H1 (cell line): ENCODE data around the gene DEAF1. TPM values are rescaled to one million over a fixed set of nuclear protein-coding genes. Genes with fewer than 3 reads are reported as not detected.

ENCODE experiments used
- CTCF ChIA-PET: fragments of 300-600 bp; sonication (Branson Sonifier 250); formaldehyde crosslinking; loops from one replicate; lab custom pipeline; 2021; ENCODE audit not compliant: partially characterized antibody; lab: Charles Lee
- POLR2A ChIA-PET: fragments of 300-600 bp; sonication (Branson Sonifier 250); formaldehyde crosslinking; loops from one replicate; lab custom pipeline; 2021; ENCODE audit warnings: inconsistent platforms; ENCODE audit not compliant: partially characterized antibody; lab: Charles Lee
- DNase-seq, 2 experiments: peaks; one replicate each; pipeline versions ENCODE4 v3.0.0 to v3.0.0-alpha.2; 2010 to 2022; ENCODE audit warnings: low spot score in 2 of 2, low read depth in 1 of 2, mixed read lengths in 1 of 2
- FAIRE-seq: peaks from 2 replicates; lab custom pipeline; 2011; peaks lifted over from hg19 to GRCh38; lab: Jason Lieb, UNC
- H2AFZ ChIP-seq: 2 replicates; pipeline ENCODE4 v1.8.1; 2012; ENCODE audit warnings: low read length, inconsistent platforms
- H2AK5ac ChIP-seq: 2 replicates; pipeline ENCODE4 v1.6.1; 2013; ENCODE audit warnings: low read depth, low read length
- H2BK120ac ChIP-seq: replicated peaks from 2 replicates; pipeline ENCODE3; 2013; ENCODE audit warnings: low read depth, low read length, inconsistent platforms
- H2BK12ac ChIP-seq: 2 replicates; pipeline ENCODE4 v1.6.1; 2013; ENCODE audit warnings: low read depth, low read length
- H2BK15ac ChIP-seq: 2 replicates; pipeline ENCODE4 v1.6.1; 2013; ENCODE audit warnings: low read length
- H2BK20ac ChIP-seq: 2 replicates; pipeline ENCODE4 v1.6.1; 2013; ENCODE audit warnings: low read length
- H2BK5ac ChIP-seq: 2 replicates; pipeline ENCODE4 v1.6.1; 2013; ENCODE audit warnings: low read depth, low read length
- H3K14ac ChIP-seq: 2 replicates; pipeline ENCODE4 v1.6.1; 2013; ENCODE audit warnings: inconsistent platforms; ENCODE audit not compliant: insufficient read length
- H3K18ac ChIP-seq: 2 replicates; pipeline ENCODE4 v1.6.1; 2013; ENCODE audit warnings: low read length; ENCODE audit errors: extremely low read depth
- H3K23ac ChIP-seq: 2 replicates; pipeline ENCODE4 v1.6.1; 2013; ENCODE audit warnings: inconsistent platforms; ENCODE audit not compliant: insufficient read length
- H3K23me2 ChIP-seq: 2 replicates; pipeline ENCODE4 v1.6.1; 2013; ENCODE audit warnings: low read depth, low read length
- H3K27ac ChIP-seq: 2 replicates; pipeline ENCODE4 v1.6.1; 2011; ENCODE audit warnings: low read depth, low read length, inconsistent platforms
- H3K27me3 ChIP-seq, 4 experiments: replicated peaks in 1 of 4; 1 replicate in 1 of 4; 2 replicates in 3 of 4; pipeline versions ENCODE4 v1.6.1 to v1.8.1; 2011 to 2013; ENCODE audit warnings: low read length in 3 of 4, mild to moderate bottlenecking in 3 of 4, inconsistent platforms in 2 of 4, mixed read lengths in 2 of 4, moderate library complexity in 1 of 4; ENCODE audit not compliant: control insufficient read depth in 3 of 4, insufficient read depth in 3 of 4; ENCODE audit errors: extremely low read depth in 1 of 4
- H3K36me3 ChIP-seq, 4 experiments: 2 replicates each; pipeline versions ENCODE4 v1.6.1 to v1.8.1; 2011 to 2013; ENCODE audit warnings: mild to moderate bottlenecking in 4 of 4, low read length in 3 of 4, moderate library complexity in 2 of 4, control low read depth in 1 of 4, inconsistent platforms in 1 of 4; ENCODE audit not compliant: insufficient read depth in 4 of 4, control insufficient read depth in 2 of 4
- H3K4ac ChIP-seq: replicated peaks from 2 replicates; pipeline ENCODE3; 2013; ENCODE audit warnings: low read length, low read depth, mixed read lengths, inconsistent platforms; ENCODE audit not compliant: insufficient read length
- H3K4me1 ChIP-seq, 4 experiments: replicated peaks in 1 of 4; 1 replicate in 1 of 4; 2 replicates in 3 of 4; pipeline versions ENCODE4 v1.6.1 to v1.8.1; 2011 to 2013; ENCODE audit warnings: low read length in 3 of 4, inconsistent platforms in 2 of 4, mixed read lengths in 1 of 4; ENCODE audit not compliant: insufficient read depth in 4 of 4, control insufficient read depth in 3 of 4
- H3K4me2 ChIP-seq, 2 experiments: 2 replicates each; pipeline versions ENCODE4 v1.6.1 to v1.8.1; 2011 to 2013; ENCODE audit warnings: low read depth in 2 of 2, low read length in 2 of 2, control low read depth in 1 of 2, inconsistent platforms in 1 of 2, mild to moderate bottlenecking in 1 of 2; ENCODE audit not compliant: insufficient read depth in 1 of 2
- H3K4me3 ChIP-seq, 4 experiments: fragments of 200-600, 300-600 bp in 1 of 4; sonication (generic), shearing (Covaris generic), sonication (Bioruptor Twin) in 1 of 4; 2 replicates each; pipeline versions ENCODE4 v1.5.1 to v1.8.1; 2011 to 2016; ENCODE audit warnings: low read length in 4 of 4, low read depth in 3 of 4, control low read depth in 2 of 4, inconsistent platforms in 2 of 4, mild to moderate bottlenecking in 2 of 4, mixed read lengths in 1 of 4, moderate library complexity in 1 of 4; ENCODE audit not compliant: insufficient read depth in 2 of 4; ENCODE audit errors: extremely low read depth in 1 of 4
- H3K56ac ChIP-seq: replicated peaks from 2 replicates; pipeline ENCODE3; 2013; ENCODE audit warnings: low read depth, mild to moderate bottlenecking, mixed read lengths, low read length, inconsistent platforms; ENCODE audit not compliant: insufficient read length
- H3K79me1 ChIP-seq: 2 replicates; pipeline ENCODE4 v1.6.1; 2013; ENCODE audit warnings: low read depth, low read length, control low read depth
- H3K79me2 ChIP-seq, 2 experiments: 2 replicates each; pipeline versions ENCODE4 v1.6.1 to v1.8.1; 2012 to 2013; ENCODE audit warnings: low read length in 2 of 2, mild to moderate bottlenecking in 2 of 2, inconsistent platforms in 1 of 2; ENCODE audit not compliant: insufficient read depth in 2 of 2, control insufficient read depth in 1 of 2
- H3K9ac ChIP-seq, 4 experiments: replicated peaks in 1 of 4; 1 replicate in 1 of 4; 2 replicates in 3 of 4; pipeline versions ENCODE4 v1.6.1 to v1.8.1; 2011 to 2013; ENCODE audit warnings: low read depth in 3 of 4, low read length in 3 of 4, control low read depth in 2 of 4, mild to moderate bottlenecking in 2 of 4, moderate library complexity in 2 of 4, inconsistent platforms in 1 of 4; ENCODE audit errors: extremely low read depth in 1 of 4
- H3K9me3 ChIP-seq, 2 experiments: 2 replicates each; pipeline versions ENCODE4 v1.6.1 to v1.8.1; 2012 to 2013; ENCODE audit warnings: mild to moderate bottlenecking in 2 of 2, moderate library complexity in 2 of 2, control low read depth in 1 of 2, inconsistent platforms in 1 of 2, low read depth in 1 of 2, low read length in 1 of 2, mixed read lengths in 1 of 2; ENCODE audit not compliant: insufficient read depth in 2 of 2
- H4K20me1 ChIP-seq, 2 experiments: replicated peaks in 1 of 2; 2 replicates each; pipeline versions ENCODE3 to v1.8.1; 2011 to 2013; ENCODE audit warnings: inconsistent platforms in 2 of 2, low read length in 2 of 2, mild to moderate bottlenecking in 1 of 2; ENCODE audit not compliant: insufficient read depth in 2 of 2, control insufficient read depth in 1 of 2
- H4K5ac ChIP-seq: 2 replicates; pipeline ENCODE4 v1.6.1; 2013; ENCODE audit warnings: low read length, low read depth, mixed read lengths, inconsistent platforms; ENCODE audit not compliant: insufficient read length
- H4K8ac ChIP-seq: 2 replicates; pipeline ENCODE4 v1.8.0; 2013; ENCODE audit warnings: mild to moderate bottlenecking, moderate library complexity, low read length, inconsistent platforms; ENCODE audit not compliant: insufficient read depth; ENCODE audit errors: extremely low read depth
- H4K91ac ChIP-seq: replicated peaks from 2 replicates; pipeline ENCODE3; 2013; ENCODE audit warnings: low read length, mixed read lengths, inconsistent platforms; ENCODE audit not compliant: insufficient read length
- ASH2L ChIP-seq: fragments of 200-600, 300-600 bp; sonication (generic); IDR thresholded peaks from one replicate; pipeline ENCODE4 v1.7.1; 2017; ENCODE audit warnings: low read length
- ATF3 ChIP-seq: IDR thresholded peaks from 2 replicates; pipeline ENCODE4 v1.6.1; 2011; ENCODE audit warnings: low read depth, mild to moderate bottlenecking, low read length; ENCODE audit not compliant: insufficient read depth
- BCL11A ChIP-seq, 2 experiments: IDR thresholded peaks; one replicate each; pipeline ENCODE4 v1.6.1; 2011; ENCODE audit warnings: low read depth in 2 of 2, low read length in 2 of 2, mild to moderate bottlenecking in 2 of 2
- BRCA1 ChIP-seq: IDR thresholded peaks from 2 replicates; pipeline ENCODE4 v1.6.1; 2012; ENCODE audit warnings: low read depth, low read length, improper control_type of control experiment
- CBX5 ChIP-seq: fragments of 300-800, 300-1000 bp; sonication (generic); IDR thresholded peaks from 2 replicates; pipeline ENCODE4 v1.7.1; 2016; ENCODE audit warnings: antibody characterized with exemption, low read length, low read depth
- CTBP2 ChIP-seq: IDR thresholded peaks from 2 replicates; pipeline ENCODE4 v1.7.0; 2011; ENCODE audit warnings: borderline replicate concordance, mild to moderate bottlenecking, moderate library complexity, mixed read lengths, low read length; ENCODE audit not compliant: insufficient read depth, insufficient read length
- EGR1 ChIP-seq: IDR thresholded peaks from 2 replicates; pipeline ENCODE4 v1.6.1; 2011; ENCODE audit warnings: low read depth, low read length, borderline replicate concordance
- JUN ChIP-seq: IDR thresholded peaks from 2 replicates; pipeline ENCODE4 v1.6.1; 2011; ENCODE audit warnings: low read depth, mild to moderate bottlenecking, improper control_type of control experiment, low read length
- MAFK ChIP-seq: IDR thresholded peaks from 2 replicates; pipeline ENCODE4 v1.6.1; 2012; ENCODE audit warnings: low read depth, mild to moderate bottlenecking, improper control_type of control experiment, low read length
- NANOG ChIP-seq: IDR thresholded peaks from 2 replicates; pipeline ENCODE4 v1.6.1; 2011; ENCODE audit warnings: low read length, low read depth, mild to moderate bottlenecking, inconsistent platforms; ENCODE audit not compliant: insufficient read depth, poor library complexity, severe bottlenecking
- SIRT6 ChIP-seq: IDR thresholded peaks from one replicate; pipeline ENCODE4 v1.7.1; 2012; ENCODE audit warnings: low read length, inconsistent platforms
- SIX5 ChIP-seq: IDR thresholded peaks from 2 replicates; pipeline ENCODE4 v1.6.1; 2011; ENCODE audit warnings: mild to moderate bottlenecking, low read depth, low read length
- SP2 ChIP-seq: IDR thresholded peaks from 2 replicates; pipeline ENCODE4 v1.6.1; 2012; ENCODE audit warnings: mild to moderate bottlenecking, low read length, inconsistent platforms
- WGBS, 2 experiments: shearing (Covaris generic) in 1 of 2; methylation state at CpG; one replicate each; pipeline versions ENCODE4 v1.1.6 to v1.1.7; 2013 to 2015; ENCODE audit warnings: low lambda C conversion rate in 2 of 2, mixed read lengths in 2 of 2, inconsistent platforms in 1 of 2, low coverage in 1 of 2, missing lambda C conversion rate in 1 of 2; ENCODE audit not compliant: insufficient replicate concordance in 2 of 2, insufficient coverage in 1 of 2, insufficient read length in 1 of 2; ENCODE audit errors: extremely low coverage in 1 of 2, missing lambda C conversion rate in 1 of 2; 5-methylcytosine and 5-hydroxymethylcytosine counted together
- polyA plus RNA-seq, 7 experiments: library from polyadenylated mRNA; depleted of rRNA in 3 of 7; stranded (reverse) in 5 of 7; unstranded in 2 of 7; fragments of >200 nt in 5 of 7; fragments of 200-250 nt in 2 of 7; gene quantifications; 1 replicate in 5 of 7; 2 replicates in 1 of 7; 4 replicates in 1 of 7; pipeline versions ENCODE4 v1.2.1 to v1.2.3, GENCODE V29; 2011 to 2013; ENCODE audit warnings: missing spikeins in 2 of 7, mixed read lengths in 2 of 7
- total RNA-seq: library from RNA; stranded (reverse); fragmentation: NEBNext Ultra II Directional; extraction: Animal tissue kit (Norgen Biotek cat#: 25700); gene quantifications from 2 replicates; pipeline ENCODE4 v1.2.1, GENCODE V29; 2021

Gene DEAF1
- total and polyA plus RNA-seq, 2 of the 8 experiments (the other 6 are each of a cell fraction or from before 2014, with no cell fraction given) = 47.3 to 58.4 TPM

DNA sequence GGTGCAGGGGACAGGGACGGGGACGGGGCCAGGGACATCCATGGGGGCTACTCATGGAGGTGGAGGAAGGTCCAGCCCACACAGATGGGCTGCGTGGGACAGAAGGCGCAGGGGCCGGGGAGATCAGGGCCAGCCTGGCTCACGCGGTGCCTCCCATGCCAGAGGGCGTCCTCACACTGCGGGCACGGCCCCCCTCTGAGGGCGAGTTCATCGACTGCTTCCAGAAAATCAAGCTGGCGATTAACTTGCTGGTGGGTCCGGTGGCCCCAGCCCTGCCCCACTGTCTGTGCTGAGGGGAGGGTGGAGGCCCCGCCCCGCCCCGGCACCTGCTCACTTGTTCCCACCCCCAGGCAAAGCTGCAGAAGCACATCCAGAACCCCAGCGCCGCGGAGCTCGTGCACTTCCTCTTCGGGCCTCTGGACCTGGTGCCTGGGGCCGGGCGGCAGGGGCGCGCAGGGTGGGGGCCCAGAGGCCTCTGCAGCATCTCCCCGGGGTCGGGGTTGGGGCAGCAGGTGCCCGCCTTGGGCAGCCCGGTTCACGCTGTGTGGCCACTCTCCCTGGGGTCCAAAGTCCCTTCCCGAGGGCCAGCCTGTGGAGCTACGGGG lies 26.8 kb upstream of the DEAF1 start:
- POLR2A ChIA-PET = interaction anchor here (0.6 to 13.2 kb wide), 6 partner anchors 10 to 83 kb away, joined by 3 to 216 read pairs (median 4); partner anchors contain the start of genes EPS8L2 and TALDO1
- no peak overlapping the region for H4K91ac ChIP-seq
- FAIRE-seq = no peak
- TF ChIP-seq SP2 (no peak), MAFK (no peak), NANOG (no peak), ASH2L (no peak), ATF3 (no peak), BCL11A (IDR thresholded peaks at IDR 0.05; ENCODE audit: low read depth in 2 of 2, low read length in 2 of 2) (no peak), CBX5 (no peak), SIX5 (no peak), BRCA1 (no peak), JUN (no peak), EGR1 (no peak), SIRT6 (no peak), CTBP2 (no peak)

More for the DNA sequence above, 26.8 kb upstream of the DEAF1 start:
- no peak overlapping the region for H3K27ac ChIP-seq
- peaks cover 0 to 8% (median 8%) of the 10 kb centered on the region in 4 experiments; a peak in 4 of 7 replicates for H3K27me3 ChIP-seq
- H3K79me2 ChIP-seq = no peaks in the 10 kb centered on the region
- no peak overlapping the region for H3K4me2 ChIP-seq
- no peak overlapping the region for H2BK12ac ChIP-seq
- H4K5ac ChIP-seq = no peak overlapping the region
- no peak overlapping the region for H2BK15ac ChIP-seq
- no peak overlapping the region for H2BK120ac ChIP-seq
- CTCF ChIA-PET = interaction anchor here (1.0 to 15.4 kb wide), 15 partner anchors 9 to 113 kb away, joined by 3 to 395 read pairs (median 6); partner anchors contain the start of genes TALDO1 and TMEM80
- no peaks in the 10 kb centered on the region for H4K20me1 ChIP-seq
- H3K18ac ChIP-seq = no peak overlapping the region
- no peak overlapping the region for H3K23ac ChIP-seq
- H3K79me1 ChIP-seq = no peaks in the 10 kb centered on the region
- H3K4me3 ChIP-seq = no peak overlapping the region
- WGBS, 2 experiments = 89% methylated on average over 23 of the region's 33 CpGs; no CpG with 5 or more reads in 1 of the 2 experiments
- no peaks in the 10 kb centered on the region for H3K36me3 ChIP-seq
- no peak overlapping the region for H3K56ac ChIP-seq
- H3K9ac ChIP-seq = no peak overlapping the region
- no peak overlapping the region for H2BK5ac ChIP-seq
- no peak for DNase-seq
- no peak overlapping the region for H3K4ac ChIP-seq
- H3K4me1 ChIP-seq = peaks cover 0 to 16% (median 10%) of the 10 kb centered on the region in 4 experiments; a peak in 5 of 7 replicates
- no peak overlapping the region; the same call in 1 of the 2 replicates for H4K8ac ChIP-seq
- peaks cover 9% of the 10 kb centered on the region; the same call in 1 of the 2 replicates for H3K23me2 ChIP-seq
- H2AK5ac ChIP-seq = no peak overlapping the region
- no peak overlapping the region for H3K14ac ChIP-seq
- H3K9me3 ChIP-seq = no peaks in the 10 kb centered on the region
- H2BK20ac ChIP-seq = no peak overlapping the region
- no peak overlapping the region for H2AFZ ChIP-seq
